Measurements from ENCODE around the gene ANKAR.

- TF ChIP-seq CTCF (IDR thresholded peaks at IDR 0.05; ENCODE audit: low read depth, low read length, poor library complexity, severe bottlenecking) (no peak), EZH2phosphoT487 (IDR thresholded peaks at IDR 0.05; ENCODE audit: borderline replicate concordance, low read length) (no peak)
Observed at GRCh38 chr2:189657867-189658266, 16.6 kb upstream of the ANKAR start.

Data from DOHH2 (cell line).